HepG2 (cell line): Measurements from ENCODE around the gene ZFPL1. TPM values are rescaled to one million over a fixed set of nuclear protein-coding genes. Genes with fewer than 3 reads are reported as not detected.

Source experiments
- ATF7-NPFF ChIP-seq: sonication (generic); formaldehyde crosslinking; IDR thresholded peaks from 2 replicates; pipeline ENCODE4 v1.8.1; 2023; ENCODE audit warnings: mild to moderate bottlenecking, low read depth, missing genetic modification reagents, moderate library complexity
- CENPT ChIP-seq: sonication (generic); formaldehyde crosslinking; IDR thresholded peaks from 2 replicates; pipeline ENCODE4 v1.8.0; 2022; ENCODE audit warnings: low read depth, mild to moderate bottlenecking, moderate library complexity, missing genetic modification reagents
- ETV5 ChIP-seq: IDR thresholded peaks from 2 replicates; pipeline ENCODE4 v1.6.1; 2018; ENCODE audit warnings: missing biosample characterization, missing genetic modification reagents, inconsistent platforms, borderline replicate concordance
- GTF3A ChIP-seq: sonication (generic); formaldehyde crosslinking; conservative IDR thresholded peaks from 2 replicates; pipeline ENCODE4 v1.4.0; 2020; ENCODE audit warnings: mild to moderate bottlenecking, missing genetic modification reagents
- KDM2A ChIP-seq: sonication (generic); formaldehyde crosslinking; IDR thresholded peaks from 2 replicates; pipeline ENCODE4 v1.4.0; 2020; ENCODE audit warnings: low read depth, missing genetic modification reagents, borderline replicate concordance
- PHF8 ChIP-seq: sonication (generic); formaldehyde crosslinking; IDR thresholded peaks from 2 replicates; pipeline ENCODE4 v1.5.0; 2020; ENCODE audit warnings: missing genetic modification reagents
- POLR2AphosphoS2 ChIP-seq: IDR thresholded peaks from 2 replicates; pipeline ENCODE4 v1.6.1; 2011; ENCODE audit warnings: low read depth, low read length, improper control_type of control experiment
- RBM22 ChIP-seq: fragments of 200-400 bp; formaldehyde crosslinking; optimal IDR thresholded peaks from 2 replicates; pipeline ENCODE3; 2017; ENCODE audit warnings: mild to moderate bottlenecking, low read length, moderate library complexity
- TFDP2 ChIP-seq: sonication (generic); formaldehyde crosslinking; IDR thresholded peaks from 2 replicates; pipeline ENCODE4 v1.4.0; 2020; ENCODE audit warnings: missing genetic modification reagents
- ZNF143 ChIP-seq: sonication (generic); formaldehyde crosslinking; IDR thresholded peaks from 2 replicates; pipeline ENCODE4 v1.4.0; 2020; ENCODE audit warnings: missing genetic modification reagents
- ZNF160 ChIP-seq: sonication (generic); formaldehyde crosslinking; IDR thresholded peaks from 2 replicates; pipeline ENCODE4 v1.8.0; 2022; ENCODE audit warnings: mild to moderate bottlenecking, inconsistent platforms, missing genetic modification reagents
- ZNF18 ChIP-seq: sonication (generic); formaldehyde crosslinking; IDR thresholded peaks from 2 replicates; pipeline ENCODE4 v1.8.0; 2022; ENCODE audit warnings: mild to moderate bottlenecking, missing genetic modification reagents; ENCODE audit not compliant: insufficient replicate concordance
- ZNF260 ChIP-seq: sonication (generic); formaldehyde crosslinking; IDR thresholded peaks from 2 replicates; pipeline ENCODE4 v1.4.0; 2020; ENCODE audit warnings: missing genetic modification reagents, low read depth, mild to moderate bottlenecking, borderline replicate concordance
- ZNF563 ChIP-seq: sonication (generic); formaldehyde crosslinking; IDR thresholded peaks from 2 replicates; pipeline ENCODE4 v1.8.0; 2022; ENCODE audit warnings: mild to moderate bottlenecking, moderate library complexity, missing genetic modification reagents
- ZNF646 ChIP-seq: sonication (generic); formaldehyde crosslinking; IDR thresholded peaks from 2 replicates; pipeline ENCODE4 v1.9.0; 2021; ENCODE audit warnings: mild to moderate bottlenecking, missing genetic modification reagents
- ZSCAN22 ChIP-seq: sonication (generic); formaldehyde crosslinking; IDR thresholded peaks from 2 replicates; pipeline ENCODE4 v1.4.0; 2020; ENCODE audit warnings: mild to moderate bottlenecking, missing genetic modification reagents
- polyA plus RNA-seq, 8 experiments: library from polyadenylated mRNA; depleted of rRNA in 3 of 8; stranded (reverse) in 7 of 8; unstranded in 1 of 8; fragments of >200 nt; fragmentation: Illumina TruSeq in 4 of 8; extraction: Trizol in 4 of 8; gene quantifications; 2 replicates each; pipeline versions ENCODE4 v1.2.1 to v1.2.3, GENCODE V29; 2011 to 2016; ENCODE audit warnings: low read depth in 4 of 8, missing spikeins in 1 of 8, mixed read lengths in 1 of 8; ENCODE audit not compliant: insufficient read depth in 1 of 8
- total RNA-seq, 5 experiments: library from RNA; depleted of rRNA; stranded (reverse); fragments of >200 nt; fragmentation: Illumina TruSeq; extraction: Trizol; gene quantifications; 2 replicates each; pipeline ENCODE4 v1.2.3, GENCODE V29; 2016; ENCODE audit warnings: low read depth in 1 of 5
- TF ChIP-seq, protein P1 (sequence below): sonication (generic); formaldehyde crosslinking; IDR thresholded peaks from 2 replicates; pipeline ENCODE4 v1.8.1; 2023; ENCODE audit warnings: missing genetic modification reagents, mild to moderate bottlenecking, borderline replicate concordance
- TF ChIP-seq, protein P2 (sequence below): IDR thresholded peaks from 2 replicates; pipeline ENCODE4 v1.6.1; 2012; ENCODE audit warnings: inconsistent platforms

Gene ZFPL1
- total and polyA plus RNA-seq, 2 of the 13 experiments (the other 11 are each of a cell fraction or from before 2014, with no cell fraction given): 32.2 to 56.0 TPM

DNA sequence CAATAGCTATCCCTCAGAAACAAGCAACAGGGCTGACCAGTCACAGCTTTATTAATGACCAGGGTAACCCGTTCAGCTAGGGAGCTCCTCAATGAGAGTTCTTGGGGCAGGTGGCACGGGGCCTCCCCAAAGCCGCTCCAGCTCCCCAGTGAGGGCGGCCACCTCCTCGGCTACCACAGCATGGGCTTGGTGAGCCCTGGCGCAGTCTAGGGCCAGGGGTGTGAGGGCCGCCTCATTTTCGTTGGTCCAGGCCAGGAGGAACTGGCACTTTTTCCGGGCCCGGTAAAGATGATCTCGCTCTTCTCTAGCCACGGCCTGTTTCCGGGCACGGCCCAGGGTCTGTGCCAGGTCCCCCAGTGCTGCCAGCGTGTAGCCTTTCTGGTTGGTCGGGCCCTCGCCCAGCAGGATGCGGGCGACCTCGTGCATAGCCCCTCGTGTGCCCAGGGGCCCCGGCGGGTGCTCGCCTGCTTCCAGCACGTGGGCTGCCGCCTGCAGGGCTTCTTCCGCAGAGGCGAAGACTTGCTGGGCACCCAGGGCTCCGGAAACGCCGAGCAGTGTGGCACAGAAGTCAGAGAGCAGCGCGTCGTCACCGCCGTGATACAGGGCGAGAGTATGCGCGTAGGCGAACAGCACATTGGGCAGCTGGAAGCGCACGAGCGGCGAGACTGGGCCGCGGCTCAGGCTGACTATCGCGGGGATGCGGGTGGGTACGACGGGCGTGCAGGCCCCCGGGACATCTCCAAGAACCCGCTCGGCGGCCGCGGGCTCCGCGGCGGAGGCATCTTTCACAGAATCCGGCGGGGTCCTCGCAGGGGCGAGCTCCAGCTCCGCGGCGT is 32.6 kb downstream of the ZFPL1 start (continued):
- TF ChIP-seq ZNF646 (0 out of 2 replicates have a peak, but pooled peaks have one; percentile 43), ZSCAN22 (CRISPR knock-in tag) (no peak), GTF3A (CRISPR knock-in tag) (no peak), ZNF143 (no peak), ZNF18 (CRISPR knock-in tag) (peak; percentile 4), ATF7-NPFF (CRISPR knock-in tag) (peak; percentile 24; the same call in 1 of the 2 replicates), TFDP2 (CRISPR knock-in tag) (no peak), PHF8 (no peak), RBM22 (peak; percentile 32), KDM2A (CRISPR knock-in tag) (peak; percentile 1; the same call in 1 of the 2 replicates), POLR2AphosphoS2 (no peak), CENPT (peak; percentile 79), ZNF260 (CRISPR knock-in tag) (peak; percentile 9; the same call in 1 of the 2 replicates), ZNF160 (CRISPR knock-in tag) (0 out of 2 replicates have a peak, but pooled peaks have one; percentile 36), ETV5 (CRISPR knock-in tag) (peak; percentile 19; the same call in 1 of the 2 replicates), ZNF563 (CRISPR knock-in tag) (peak; percentile 73; the same call in 1 of the 2 replicates)
- TF ChIP-seq, protein P1, sequence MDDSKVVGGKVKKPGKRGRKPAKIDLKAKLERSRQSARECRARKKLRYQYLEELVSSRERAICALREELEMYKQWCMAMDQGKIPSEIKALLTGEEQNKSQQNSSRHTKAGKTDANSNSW (CRISPR knock-in tag): no peak
- TF ChIP-seq, protein P2, sequence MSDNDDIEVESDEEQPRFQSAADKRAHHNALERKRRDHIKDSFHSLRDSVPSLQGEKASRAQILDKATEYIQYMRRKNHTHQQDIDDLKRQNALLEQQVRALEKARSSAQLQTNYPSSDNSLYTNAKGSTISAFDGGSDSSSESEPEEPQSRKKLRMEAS: peak; percentile 60; the same call in 1 of the 2 replicates
